Caco-2 (cell line): ENCODE data around the gene CYRIA. TPM values are rescaled to one million over a fixed set of nuclear protein-coding genes. Genes with fewer than 3 reads are reported as not detected.

Experiments used
- BruUV-seq: library from RNA; stranded (reverse); fragments of 400-500 nt; replicated peaks from 2 replicates; lab custom pipeline; 2021; lab: Mats Ljungman, UMichigan
- CTCF ChIA-PET: fragments of 300-600 bp; sonication (Branson Sonifier 250); formaldehyde crosslinking; loops from one replicate; lab custom pipeline; 2022; ENCODE audit warnings: antibody characterized with exemption; lab: Charles Lee
- POLR2A ChIA-PET: fragments of 300-600 bp; sonication (Branson Sonifier 250); formaldehyde crosslinking; loops from one replicate; lab custom pipeline; 2022; ENCODE audit warnings: antibody characterized with exemption; lab: Charles Lee
- DNase-seq, 2 experiments: peaks; one replicate each; pipeline versions ENCODE4 v3.0.0 to v3.0.0-alpha.2; 2020 to 2022
- H3K27me3 ChIP-seq: replicated peaks from 2 replicates; pipeline ENCODE4 v1.6.0; 2011; ENCODE audit warnings: low read length; ENCODE audit not compliant: control insufficient read depth, insufficient read depth
- H3K36me3 ChIP-seq: 2 replicates; pipeline ENCODE4 v1.5.1; 2011; ENCODE audit warnings: low read length; ENCODE audit not compliant: control insufficient read depth, insufficient read depth
- H3K4me1 ChIP-seq: fragments of 250-450 bp; sonication (Bioruptor Pico); 2 replicates; pipeline ENCODE4 v1.5.1; 2020; ENCODE audit warnings: mild to moderate bottlenecking
- H3K4me3 ChIP-seq: 2 replicates; pipeline ENCODE4 v1.5.1; 2011; ENCODE audit warnings: low read depth, mild to moderate bottlenecking, control low read depth, low read length
- H3K9me3 ChIP-seq: fragments of 250-450 bp; sonication (Bioruptor Pico); 2 replicates; pipeline ENCODE4 v1.5.1; 2020; ENCODE audit warnings: mild to moderate bottlenecking, moderate library complexity
- H3K27ac Mint-ChIP-seq: one replicate; pipeline ENCODE4 v1.8.0; 2022; ENCODE audit warnings: mixed read lengths; ENCODE audit not compliant: unreplicated experiment
- H3K27me3 Mint-ChIP-seq: one replicate; pipeline ENCODE4 v1.8.0; 2022; ENCODE audit warnings: mixed read lengths; ENCODE audit not compliant: insufficient read depth, unreplicated experiment
- H3K36me3 Mint-ChIP-seq: one replicate; pipeline ENCODE4 v1.8.0; 2022; ENCODE audit warnings: mild to moderate bottlenecking, mixed read lengths; ENCODE audit not compliant: insufficient read depth, unreplicated experiment
- H3K4me1 Mint-ChIP-seq: one replicate; pipeline ENCODE4 v1.8.0; 2022; ENCODE audit warnings: low read depth, mixed read lengths; ENCODE audit not compliant: unreplicated experiment
- H3K4me3 Mint-ChIP-seq: one replicate; pipeline ENCODE4 v1.8.0; 2022; ENCODE audit warnings: mild to moderate bottlenecking, moderate library complexity, mixed read lengths; ENCODE audit not compliant: unreplicated experiment
- H3K9me3 Mint-ChIP-seq: one replicate; pipeline ENCODE4 v1.8.0; 2022; ENCODE audit warnings: mixed read lengths; ENCODE audit not compliant: unreplicated experiment
- intact Hi-C: fragments of 100-400 bp; cut with micrococcal nuclease; formaldehyde crosslinking; loops from one replicate; pipeline ENCODE4 v1.10.0; 2022; ENCODE audit not compliant: unreplicated experiment
- total RNA-seq: library from RNA; stranded (reverse); gene quantifications from 2 replicates; pipeline ENCODE4 v1.2.3, GENCODE V29; 2022
- TF ChIP-seq, protein P1 (sequence below), 2 experiments: fragments of 200-600 bp in 1 of 2; IDR thresholded peaks; 1 replicate in 1 of 2; 2 replicates in 1 of 2; pipeline versions ENCODE4 v1.5.1 to v1.8.0; 2011 to 2022; ENCODE audit warnings: antibody characterized with exemption in 1 of 2, control low read depth in 1 of 2, inconsistent platforms in 1 of 2, low read depth in 1 of 2, low read length in 1 of 2, mild to moderate bottlenecking in 1 of 2, moderate library complexity in 1 of 2; ENCODE audit not compliant: insufficient read depth in 1 of 2, severe bottlenecking in 1 of 2, unreplicated experiment in 1 of 2

CYRIA gene
- total RNA-seq, 1 experiment from 2014 or later: 0.20 TPM

- H3K27me3 Mint-ChIP-seq: peaks cover 26% of the 10 kb centered on the region
- TF ChIP-seq, protein P1, sequence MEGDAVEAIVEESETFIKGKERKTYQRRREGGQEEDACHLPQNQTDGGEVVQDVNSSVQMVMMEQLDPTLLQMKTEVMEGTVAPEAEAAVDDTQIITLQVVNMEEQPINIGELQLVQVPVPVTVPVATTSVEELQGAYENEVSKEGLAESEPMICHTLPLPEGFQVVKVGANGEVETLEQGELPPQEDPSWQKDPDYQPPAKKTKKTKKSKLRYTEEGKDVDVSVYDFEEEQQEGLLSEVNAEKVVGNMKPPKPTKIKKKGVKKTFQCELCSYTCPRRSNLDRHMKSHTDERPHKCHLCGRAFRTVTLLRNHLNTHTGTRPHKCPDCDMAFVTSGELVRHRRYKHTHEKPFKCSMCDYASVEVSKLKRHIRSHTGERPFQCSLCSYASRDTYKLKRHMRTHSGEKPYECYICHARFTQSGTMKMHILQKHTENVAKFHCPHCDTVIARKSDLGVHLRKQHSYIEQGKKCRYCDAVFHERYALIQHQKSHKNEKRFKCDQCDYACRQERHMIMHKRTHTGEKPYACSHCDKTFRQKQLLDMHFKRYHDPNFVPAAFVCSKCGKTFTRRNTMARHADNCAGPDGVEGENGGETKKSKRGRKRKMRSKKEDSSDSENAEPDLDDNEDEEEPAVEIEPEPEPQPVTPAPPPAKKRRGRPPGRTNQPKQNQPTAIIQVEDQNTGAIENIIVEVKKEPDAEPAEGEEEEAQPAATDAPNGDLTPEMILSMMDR (IDR thresholded peaks at IDR 0.05; ENCODE audit: insufficient read depth in 1 of 2, low read depth in 1 of 2, low read length in 1 of 2, severe bottlenecking in 1 of 2, unreplicated experiment in 1 of 2): no peak
- no peaks in the 10 kb centered on the region for H3K4me1 Mint-ChIP-seq
- H3K4me3 Mint-ChIP-seq: no peak overlapping the region
- BruUV-seq: no TSS peak
- H3K27ac Mint-ChIP-seq: no peak overlapping the region
- Histone ChIP-seq H3K36me3 (no peaks in the 10 kb centered on the region), H3K4me1 (no peaks in the 10 kb centered on the region), H3K4me3 (no peak overlapping the region), H3K27me3 (no peaks in the 10 kb centered on the region; the same call in 1 of the 2 replicates), H3K9me3 (no peaks in the 10 kb centered on the region)
- intact Hi-C loops: no loop called here
- CTCF ChIA-PET: no interaction called here
- H3K36me3 Mint-ChIP-seq: no peaks in the 10 kb centered on the region
- DNase-seq: no peak
- POLR2A ChIA-PET: no interaction called here
- H3K9me3 Mint-ChIP-seq: no peaks in the 10 kb centered on the region
Observed at GRCh38 chr2:16687222-16687621, 21.6 kb upstream of the CYRIA start.

DNA sequence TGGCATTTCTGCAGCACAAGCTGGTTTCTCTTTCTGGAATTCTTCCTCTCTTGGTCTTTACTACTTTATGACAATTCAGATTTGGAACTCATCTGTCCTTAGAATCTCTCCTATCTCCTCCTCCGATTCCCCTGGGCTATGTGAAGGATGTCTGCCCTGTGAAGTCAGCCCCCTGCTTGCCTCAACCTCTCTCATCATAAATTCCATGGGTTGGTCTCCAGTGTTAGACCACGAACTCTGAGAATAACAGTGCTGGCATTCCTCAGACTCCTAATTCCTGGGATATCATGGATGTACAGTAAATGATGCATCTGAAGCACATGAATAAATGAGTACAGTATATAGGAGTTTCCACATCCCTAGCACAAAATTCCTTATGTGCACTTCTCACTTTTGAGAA, 21.0 kb upstream of the CYRIA start:
- Histone ChIP-seq H3K9me3 (no peaks in the 10 kb centered on the region), H3K4me1 (no peaks in the 10 kb centered on the region), H3K4me3 (no peak overlapping the region), H3K36me3 (no peaks in the 10 kb centered on the region), H3K27me3 (no peaks in the 10 kb centered on the region; the same call in 1 of the 2 replicates)
- ChIA-PET POLR2A (no interaction called here), CTCF (no interaction called here)
- Mint-ChIP-seq H3K9me3 (no peaks in the 10 kb centered on the region), H3K27me3 (peaks cover 26% of the 10 kb centered on the region), H3K36me3 (no peaks in the 10 kb centered on the region), H3K27ac (no peak overlapping the region), H3K4me3 (no peak overlapping the region), H3K4me1 (no peaks in the 10 kb centered on the region)
- intact Hi-C loops: no loop called here
- TF ChIP-seq, protein P1 (IDR thresholded peaks at IDR 0.05; ENCODE audit: insufficient read depth in 1 of 2, low read depth in 1 of 2, low read length in 1 of 2, severe bottlenecking in 1 of 2, unreplicated experiment in 1 of 2): no peak
- BruUV-seq: no TSS peak
- no peak for DNase-seq

- Mint-ChIP-seq H3K27ac (no peak overlapping the region), H3K4me1 (no peaks in the 10 kb centered on the region), H3K36me3 (no peaks in the 10 kb centered on the region), H3K4me3 (no peak overlapping the region), H3K27me3 (peaks cover 26% of the 10 kb centered on the region), H3K9me3 (no peaks in the 10 kb centered on the region)
- H3K27me3 ChIP-seq: no peaks in the 10 kb centered on the region; the same call in 1 of the 2 replicates
- no peak overlapping the region for H3K4me3 ChIP-seq
- CTCF ChIA-PET: no interaction called here
- no peaks in the 10 kb centered on the region for H3K9me3 ChIP-seq
- POLR2A ChIA-PET: no interaction called here
- no peaks in the 10 kb centered on the region for H3K4me1 ChIP-seq
- DNase-seq: no peak
- H3K36me3 ChIP-seq: no peaks in the 10 kb centered on the region
- TF ChIP-seq, protein P1 (IDR thresholded peaks at IDR 0.05; ENCODE audit: insufficient read depth in 1 of 2, low read depth in 1 of 2, low read length in 1 of 2, severe bottlenecking in 1 of 2, unreplicated experiment in 1 of 2): no peak
- BruUV-seq: no TSS peak
- intact Hi-C loops: no loop called here
Observed at GRCh38 chr2:16685340-16685715, 19.7 kb upstream of the CYRIA start.
